Trophoblast cell (in vitro differentiated cells and primary cell): ENCODE data around the gene PLXDC2.

Experiments used
- DNase-seq, 2 donors: peaks; one replicate each; pipeline ENCODE4 v3.0.0-alpha.2; 2016
- H2AFZ ChIP-seq: 2 replicates; pipeline ENCODE4 v1.6.1; 2013; ENCODE audit warnings: low read length, moderate library complexity, mild to moderate bottlenecking; ENCODE audit not compliant: insufficient read depth, poor library complexity
- H2AK5ac ChIP-seq: 2 replicates; pipeline ENCODE4 v1.6.1; 2013; ENCODE audit warnings: mild to moderate bottlenecking, low read length
- H2BK120ac ChIP-seq: 2 replicates; pipeline ENCODE4 v1.6.1; 2013; ENCODE audit warnings: low read length, mild to moderate bottlenecking, moderate library complexity; ENCODE audit not compliant: insufficient read depth, poor library complexity
- H2BK12ac ChIP-seq: 2 replicates; pipeline ENCODE4 v1.6.1; 2013; ENCODE audit warnings: mild to moderate bottlenecking, low read length, moderate library complexity
- H2BK5ac ChIP-seq: 2 replicates; pipeline ENCODE4 v1.6.1; 2013; ENCODE audit warnings: low read length, low read depth, moderate library complexity, mild to moderate bottlenecking; ENCODE audit not compliant: poor library complexity
- H3K14ac ChIP-seq: 2 replicates; pipeline ENCODE4 v1.6.1; 2013; ENCODE audit warnings: mild to moderate bottlenecking, low read length
- H3K18ac ChIP-seq: 2 replicates; pipeline ENCODE4 v1.6.1; 2013; ENCODE audit warnings: mild to moderate bottlenecking, low read length
- H3K23ac ChIP-seq: 2 replicates; pipeline ENCODE4 v1.6.1; 2013; ENCODE audit warnings: low read length
- H3K27ac ChIP-seq: 2 replicates; pipeline ENCODE4 v1.5.1; 2013; ENCODE audit warnings: low read depth, mild to moderate bottlenecking, inconsistent platforms, low read length, moderate library complexity
- H3K27me3 ChIP-seq: 2 replicates; pipeline ENCODE4 v1.6.1; 2013; ENCODE audit warnings: inconsistent platforms, mild to moderate bottlenecking, low read length, moderate library complexity; ENCODE audit not compliant: insufficient read depth
- H3K36me3 ChIP-seq, 2 experiments: 1 replicate in 1 of 2; 2 replicates in 1 of 2; pipeline ENCODE4 v1.6.1; 2013; ENCODE audit warnings: low read length in 2 of 2, mild to moderate bottlenecking in 2 of 2, moderate library complexity in 1 of 2; ENCODE audit not compliant: insufficient read depth in 2 of 2, control insufficient read depth in 1 of 2
- H3K4ac ChIP-seq: 2 replicates; pipeline ENCODE4 v1.6.1; 2013; ENCODE audit warnings: low read depth, mild to moderate bottlenecking, low read length, moderate library complexity
- H3K4me1 ChIP-seq, 2 experiments: 1 replicate in 1 of 2; 2 replicates in 1 of 2; pipeline ENCODE4 v1.6.1; 2013; ENCODE audit warnings: low read length in 2 of 2, mild to moderate bottlenecking in 2 of 2, moderate library complexity in 1 of 2; ENCODE audit not compliant: insufficient read depth in 2 of 2, control insufficient read depth in 1 of 2
- H3K4me2 ChIP-seq: 2 replicates; pipeline ENCODE4 v1.6.1; 2013; ENCODE audit warnings: inconsistent platforms, mild to moderate bottlenecking, low read length, moderate library complexity
- H3K4me3 ChIP-seq: 2 replicates; pipeline ENCODE4 v1.5.1; 2013; ENCODE audit warnings: mild to moderate bottlenecking, low read depth, low read length, inconsistent platforms
- H3K79me1 ChIP-seq: one replicate; pipeline ENCODE4 v1.6.1; 2013; ENCODE audit warnings: low read length
- H3K79me2 ChIP-seq: 2 replicates; pipeline ENCODE4 v1.6.1; 2013; ENCODE audit warnings: low read length, mild to moderate bottlenecking; ENCODE audit not compliant: control insufficient read depth, insufficient read depth, poor library complexity
- H3K9ac ChIP-seq: 2 replicates; pipeline ENCODE4 v1.6.1; 2013; ENCODE audit warnings: mild to moderate bottlenecking, low read length
- H3K9me3 ChIP-seq: 2 replicates; pipeline ENCODE4 v1.6.1; 2013; ENCODE audit warnings: low read depth, mild to moderate bottlenecking, control low read depth, inconsistent platforms, low read length; ENCODE audit not compliant: insufficient read depth
- H4K12ac ChIP-seq: 2 replicates; pipeline ENCODE4 v1.6.1; 2013; ENCODE audit warnings: low read depth, mild to moderate bottlenecking, low read length, moderate library complexity
- H4K8ac ChIP-seq: 2 replicates; pipeline ENCODE4 v1.6.1; 2013; ENCODE audit warnings: low read depth, mild to moderate bottlenecking, low read length, moderate library complexity
- H4K91ac ChIP-seq: one replicate; pipeline ENCODE4 v1.6.1; 2013; ENCODE audit warnings: low read depth, mild to moderate bottlenecking, low read length, moderate library complexity
- WGBS: extraction: QIAGEN DNeasy Blood & Tissue Kit; methylation state at CpG from one replicate; pipeline ENCODE4 v1.1.7; 2013; ENCODE audit warnings: missing lambda C conversion rate; ENCODE audit not compliant: insufficient read length, insufficient coverage; ENCODE audit errors: extremely low coverage; 5-methylcytosine and 5-hydroxymethylcytosine counted together

Gene PLXDC2

GRCh38 chr10:20173046-20173445 is 356.8 kb downstream of the PLXDC2 start:
- Histone ChIP-seq H3K27ac (no peak overlapping the region), H3K79me1 (no peaks in the 10 kb centered on the region), H3K23ac (no peak overlapping the region), H3K4ac (no peak overlapping the region), H4K12ac (no peak overlapping the region), H3K14ac (no peak overlapping the region), H4K91ac (no peak overlapping the region), H2BK12ac (no peak overlapping the region), H3K79me2 (no peaks in the 10 kb centered on the region), H3K4me1 (no peaks in the 10 kb centered on the region), H4K8ac (no peak overlapping the region), H2BK120ac (no peak overlapping the region), H3K18ac (no peak overlapping the region), H2BK5ac (no peak overlapping the region), H2AK5ac (no peak overlapping the region), H3K36me3 (peaks cover 0 to 1% of the 10 kb centered on the region in 2 experiments), H3K4me2 (no peak overlapping the region), H3K4me3 (no peak overlapping the region), H3K27me3 (no peaks in the 10 kb centered on the region), H3K9ac (no peak overlapping the region), H3K9me3 (no peaks in the 10 kb centered on the region), H2AFZ (no peak overlapping the region)
- WGBS: no CpG with 5 or more reads among the region's 3 CpGs
- DNase-seq: no peak

- Histone ChIP-seq H4K12ac (no peak overlapping the region), H3K18ac (no peak overlapping the region), H3K14ac (no peak overlapping the region), H4K8ac (no peak overlapping the region), H2BK12ac (no peak overlapping the region), H3K4ac (no peak overlapping the region), H3K9me3 (no peaks in the 10 kb centered on the region), H3K9ac (no peak overlapping the region), H2AK5ac (no peak overlapping the region), H3K4me2 (no peak overlapping the region), H2BK120ac (no peak overlapping the region), H2AFZ (no peak overlapping the region), H4K91ac (no peak overlapping the region), H3K23ac (no peak overlapping the region), H3K4me3 (no peak overlapping the region), H3K4me1 (no peaks in the 10 kb centered on the region), H3K27ac (no peak overlapping the region), H3K27me3 (no peaks in the 10 kb centered on the region), H3K79me1 (no peaks in the 10 kb centered on the region), H3K36me3 (peaks cover 1% of the 10 kb centered on the region in 2 experiments), H3K79me2 (no peaks in the 10 kb centered on the region), H2BK5ac (no peak overlapping the region)
- DNase-seq: no peak
- no CpG with 5 or more reads among the region's 3 CpGs for WGBS
Measured at GRCh38 chr10:20175719-20176118, 359.5 kb downstream of the PLXDC2 start.

GRCh38 chr10:20180766-20181165 is 364.5 kb downstream of the PLXDC2 start:
- Histone ChIP-seq H4K8ac (no peak overlapping the region), H3K4me2 (no peak overlapping the region), H3K4me3 (no peak overlapping the region), H2BK120ac (no peak overlapping the region), H3K79me1 (peaks cover 2% of the 10 kb centered on the region), H4K12ac (no peak overlapping the region), H3K36me3 (peaks cover 1% of the 10 kb centered on the region in 2 experiments), H3K9ac (no peak overlapping the region), H3K23ac (no peak overlapping the region), H3K4me1 (peaks cover 0 to 3% of the 10 kb centered on the region in 2 experiments), H4K91ac (no peak overlapping the region), H2BK5ac (no peak overlapping the region), H2AFZ (no peak overlapping the region), H3K14ac (no peak overlapping the region), H3K79me2 (no peaks in the 10 kb centered on the region), H3K4ac (no peak overlapping the region), H3K27me3 (no peaks in the 10 kb centered on the region), H2AK5ac (no peak overlapping the region), H3K27ac (no peak overlapping the region), H2BK12ac (no peak overlapping the region), H3K9me3 (no peaks in the 10 kb centered on the region), H3K18ac (no peak overlapping the region)
- no peak for DNase-seq
- WGBS: no CpG with 5 or more reads among the region's 1 CpG

- H3K27ac ChIP-seq: no peak overlapping the region
Measured at GRCh38 chr10:20181434-20181833, 365.2 kb downstream of the PLXDC2 start.

More at GRCh38 chr10:20181434-20181833, 365.2 kb downstream of the PLXDC2 start:
- no peak overlapping the region for H3K9ac ChIP-seq
- no peak overlapping the region for H3K4ac ChIP-seq
- no peak for DNase-seq
- no peak overlapping the region for H3K4me2 ChIP-seq
- no peak overlapping the region for H2BK120ac ChIP-seq
- H4K91ac ChIP-seq: no peak overlapping the region
- no peak overlapping the region for H3K18ac ChIP-seq
- H3K4me1 ChIP-seq: peaks cover 0 to 3% of the 10 kb centered on the region in 2 experiments
- H3K9me3 ChIP-seq: no peaks in the 10 kb centered on the region
- H3K79me1 ChIP-seq: peaks cover 2% of the 10 kb centered on the region
- H2BK12ac ChIP-seq: no peak overlapping the region
- WGBS: no CpG with 5 or more reads among the region's 5 CpGs
- peaks cover 1% of the 10 kb centered on the region in 2 experiments for H3K36me3 ChIP-seq
- H2AK5ac ChIP-seq: no peak overlapping the region
- H2BK5ac ChIP-seq: no peak overlapping the region
- H3K79me2 ChIP-seq: no peaks in the 10 kb centered on the region
- no peak overlapping the region for H4K12ac ChIP-seq
- H3K23ac ChIP-seq: no peak overlapping the region
- no peaks in the 10 kb centered on the region for H3K27me3 ChIP-seq
- H3K4me3 ChIP-seq: no peak overlapping the region
- no peak overlapping the region for H4K8ac ChIP-seq
- H2AFZ ChIP-seq: no peak overlapping the region
- H3K14ac ChIP-seq: no peak overlapping the region
